ENCODE measurements around the gene HDLBP. TPM values are rescaled to one million over a fixed set of nuclear protein-coding genes. Genes with fewer than 3 reads are reported as not detected.
A peak's percentile ranks its signal among the peaks of the same experiment; 100 is the strongest.
"Not testable (repeated sequence)": the region's sequence is repeated elsewhere in the genome, so short reads cannot be mapped to it uniquely, and the experiment has no call there.

Gene HDLBP
- total RNA-seq, 2 experiments from 2014 or later, result 259 to 266 TPM

DNA sequence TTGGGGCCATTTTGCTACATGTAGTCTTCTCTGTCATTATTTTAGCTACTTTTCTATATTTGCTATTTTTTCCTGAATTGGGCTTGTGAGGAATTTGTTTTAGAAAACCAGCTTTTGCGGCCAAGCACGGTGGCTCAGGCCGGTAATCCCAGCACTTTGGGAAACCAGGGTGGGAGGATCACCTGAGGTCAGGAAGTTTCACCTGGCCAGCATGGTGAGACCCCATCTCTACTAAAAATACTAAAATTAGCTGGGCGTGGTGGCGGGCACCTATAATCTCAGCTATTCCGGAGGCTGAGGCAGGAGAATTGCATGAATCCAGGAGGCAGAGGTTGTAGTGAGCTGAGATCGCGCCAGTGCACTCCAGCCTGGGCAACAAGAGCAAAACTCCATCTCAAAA, 4.9 kb upstream of the HDLBP start:
- TF ChIP-seq, protein P1, sequence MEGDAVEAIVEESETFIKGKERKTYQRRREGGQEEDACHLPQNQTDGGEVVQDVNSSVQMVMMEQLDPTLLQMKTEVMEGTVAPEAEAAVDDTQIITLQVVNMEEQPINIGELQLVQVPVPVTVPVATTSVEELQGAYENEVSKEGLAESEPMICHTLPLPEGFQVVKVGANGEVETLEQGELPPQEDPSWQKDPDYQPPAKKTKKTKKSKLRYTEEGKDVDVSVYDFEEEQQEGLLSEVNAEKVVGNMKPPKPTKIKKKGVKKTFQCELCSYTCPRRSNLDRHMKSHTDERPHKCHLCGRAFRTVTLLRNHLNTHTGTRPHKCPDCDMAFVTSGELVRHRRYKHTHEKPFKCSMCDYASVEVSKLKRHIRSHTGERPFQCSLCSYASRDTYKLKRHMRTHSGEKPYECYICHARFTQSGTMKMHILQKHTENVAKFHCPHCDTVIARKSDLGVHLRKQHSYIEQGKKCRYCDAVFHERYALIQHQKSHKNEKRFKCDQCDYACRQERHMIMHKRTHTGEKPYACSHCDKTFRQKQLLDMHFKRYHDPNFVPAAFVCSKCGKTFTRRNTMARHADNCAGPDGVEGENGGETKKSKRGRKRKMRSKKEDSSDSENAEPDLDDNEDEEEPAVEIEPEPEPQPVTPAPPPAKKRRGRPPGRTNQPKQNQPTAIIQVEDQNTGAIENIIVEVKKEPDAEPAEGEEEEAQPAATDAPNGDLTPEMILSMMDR (IDR thresholded peaks at IDR 0.05), result no peak

DNA sequence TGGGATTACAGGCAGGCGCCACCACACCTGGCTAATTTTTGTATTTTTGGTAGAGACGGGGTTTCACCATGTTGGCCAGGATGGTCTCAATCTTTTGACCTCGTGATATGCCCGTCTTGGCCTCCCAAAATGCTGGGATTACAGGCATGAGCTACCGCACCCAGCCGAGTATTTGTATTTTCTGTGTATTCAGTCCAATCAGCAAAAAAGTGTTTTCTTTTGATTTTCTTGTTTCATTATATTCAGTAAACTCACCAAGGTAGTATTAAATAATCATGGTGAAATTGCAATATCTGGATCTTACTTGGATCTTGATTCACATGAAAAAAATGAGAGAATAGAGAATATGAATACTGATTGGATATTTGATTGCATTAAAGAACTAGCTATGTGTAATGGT, 3.4 kb upstream of the HDLBP start:
- H3K9me3 Mint-ChIP-seq; H3K27me3 Mint-ChIP-seq; CTCF ChIA-PET; DNase-seq; ATAC-seq; intact Hi-C loops (cut with micrococcal nuclease): not testable (repeated sequence)
- Mint-ChIP-seq H3K4me3 (peak overlapping the region; percentile 99), H3K27ac (peak overlapping the region; percentile 16), H3K4me1 (ENCODE audit: low read depth) (peaks cover 58% of the 10 kb centered on the region), H3K36me3 (ENCODE audit: low read depth) (peaks cover 44% of the 10 kb centered on the region)
- POLR2A ChIA-PET, result interaction anchor here (1.0 to 1.5 kb wide), 3 partner anchors 9 to 25 kb away, joined by 3 to 6 read pairs (median 5); no protein-coding TSS in a partner anchor

More for the DNA sequence above, 4.9 kb upstream of the HDLBP start:
- no peaks in the 10 kb centered on the region for H3K27me3 Mint-ChIP-seq
- DNase-seq (no peak), ATAC-seq (no peak)
- H3K4me3 Mint-ChIP-seq, result peak overlapping the region; percentile 31
- H3K9me3 Mint-ChIP-seq, result no peaks in the 10 kb centered on the region
- peaks cover 65% of the 10 kb centered on the region for H3K4me1 Mint-ChIP-seq (ENCODE audit: low read depth)
- ChIA-PET POLR2A (no interaction called here), CTCF (no interaction called here)
- H3K27ac Mint-ChIP-seq, result peak overlapping the region; percentile 62
- intact Hi-C loops (cut with micrococcal nuclease), result no loop called here
- H3K36me3 Mint-ChIP-seq (ENCODE audit: low read depth), result peaks cover 52% of the 10 kb centered on the region

DNA sequence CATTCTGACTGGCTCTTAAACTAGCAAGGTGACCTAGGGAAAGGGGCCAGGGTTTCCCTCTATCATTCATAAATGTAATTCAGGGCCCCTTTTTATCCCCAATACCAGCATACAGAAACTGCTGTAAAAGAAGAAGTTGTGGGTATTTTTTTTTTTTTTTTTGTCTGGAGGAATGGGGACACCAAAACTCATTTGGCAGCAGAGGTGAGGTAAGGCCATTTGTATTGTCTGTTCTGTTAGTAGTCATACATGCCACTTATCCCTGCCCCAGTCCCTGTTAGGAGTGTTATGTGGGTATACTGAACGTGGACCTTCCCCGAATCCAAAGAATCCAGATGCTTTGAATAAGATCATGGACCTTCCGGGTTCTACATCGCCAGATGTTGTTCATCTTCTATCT, 1.9 kb upstream of the HDLBP start:
- Mint-ChIP-seq H3K27ac (peak overlapping the region; percentile 100), H3K9me3 (no peaks in the 10 kb centered on the region), H3K36me3 (ENCODE audit: low read depth) (peaks cover 45% of the 10 kb centered on the region), H3K4me1 (ENCODE audit: low read depth) (peaks cover 63% of the 10 kb centered on the region), H3K4me3 (peak overlapping the region; percentile 99), H3K27me3 (no peaks in the 10 kb centered on the region)
- ChIA-PET CTCF (no interaction called here), POLR2A (interaction anchor here (0.7 to 2.4 kb wide), 3 partner anchors 14 to 384 kb away, joined by 3 to 8 read pairs (median 7); no protein-coding TSS in a partner anchor)
- ATAC-seq (no peak), DNase-seq (no peak)
- TF ChIP-seq, protein P1 (IDR thresholded peaks at IDR 0.05), result no peak
- intact Hi-C loops (cut with micrococcal nuclease), result no loop called here

DNA sequence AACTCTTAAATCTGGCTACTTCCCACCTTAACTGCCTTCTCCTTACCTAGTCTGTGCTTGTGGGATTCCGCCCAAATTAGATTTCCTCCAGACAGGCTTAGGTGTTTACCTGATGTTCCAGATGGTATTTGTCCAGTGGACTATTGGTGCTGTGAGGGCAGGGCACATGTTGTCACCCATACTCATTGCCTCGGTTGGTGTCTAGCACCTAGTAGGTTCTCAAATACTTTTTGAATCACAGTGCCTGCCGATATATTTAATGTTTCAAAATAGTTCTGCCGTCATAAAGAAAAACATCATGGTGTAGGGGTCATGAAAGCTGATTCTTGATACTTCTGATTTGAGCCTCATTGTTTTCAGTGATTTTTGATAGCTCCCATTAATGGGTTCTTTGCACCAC, 1.4 kb upstream of the HDLBP start:
- CTCF ChIA-PET, result no interaction called here

DNA sequence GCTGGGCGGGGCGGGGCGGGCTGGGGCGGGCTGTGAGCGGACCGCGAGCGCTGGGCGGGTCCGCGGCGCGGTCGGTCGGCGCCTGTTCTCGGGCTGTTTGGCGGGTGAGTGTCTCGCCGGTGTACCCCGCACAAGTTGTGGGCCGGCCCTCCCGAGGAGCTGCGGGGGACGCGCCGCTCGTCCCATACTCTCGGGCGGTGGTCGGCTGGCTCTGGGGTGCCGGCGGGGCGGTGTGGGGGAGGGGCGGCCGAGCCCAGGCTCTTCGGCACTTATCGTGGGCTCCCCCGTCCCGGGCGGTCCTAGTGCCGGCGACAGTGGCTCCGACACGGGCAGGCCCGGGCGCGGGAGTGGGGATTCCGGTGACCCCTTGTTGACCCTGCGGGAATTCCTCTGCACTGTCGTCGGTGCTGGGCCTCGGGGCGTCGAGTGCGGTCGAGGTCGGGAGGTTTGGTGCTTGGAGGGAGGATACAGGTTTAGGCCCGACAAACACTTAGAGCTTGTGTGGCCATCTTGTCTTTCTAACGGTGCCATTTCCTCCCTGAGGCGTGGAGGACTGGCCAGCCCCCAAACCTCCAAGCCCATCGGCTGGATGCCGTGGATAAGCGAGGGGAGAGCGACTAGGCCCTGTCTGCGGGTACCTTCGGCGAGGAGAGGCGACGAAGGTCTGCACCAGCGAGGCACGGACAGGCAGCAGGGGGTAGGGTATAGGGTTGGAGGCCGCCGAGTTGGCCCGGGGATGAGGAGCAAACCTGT, 583 bp upstream of the HDLBP start, which contains the start of gene SEPTIN2:
TSS of gene SEPTIN2 (plus strand) at position 47 of the 753 bp plus-strand sequence. CDS start 8,308 bp downstream, outside the sequence.
- CTCF ChIA-PET, result no interaction called here
- DNase-seq (peak; percentile 82), ATAC-seq (peak; percentile 48)
- peaks cover 40% of the 10 kb centered on the region for H3K36me3 Mint-ChIP-seq (ENCODE audit: low read depth)
- no peaks in the 10 kb centered on the region for H3K9me3 Mint-ChIP-seq
- H3K4me3 Mint-ChIP-seq, result peak within 1 kb of the TSS; percentile 99
- H3K27me3 Mint-ChIP-seq, result no peaks in the 10 kb centered on the region
- TF ChIP-seq, protein P1 (IDR thresholded peaks at IDR 0.05), result no peak
- H3K4me1 Mint-ChIP-seq (ENCODE audit: low read depth), result peaks cover 65% of the 10 kb centered on the region
- POLR2A ChIA-PET, result interaction anchor here (0.6 to 2.4 kb wide), 17 partner anchors 8 to 385 kb away, joined by 3 to 11 read pairs (median 4); partner anchors contain the start of genes DTYMK and ING5
- H3K27ac Mint-ChIP-seq, result peak within 1 kb of the TSS; percentile 100
- intact Hi-C loops (cut with micrococcal nuclease), result no loop called here

More for the DNA sequence above, 1.4 kb upstream of the HDLBP start:
- peak overlapping the region; percentile 99 for H3K4me3 Mint-ChIP-seq
- intact Hi-C loops (cut with micrococcal nuclease), result no loop called here
- H3K4me1 Mint-ChIP-seq (ENCODE audit: low read depth), result peaks cover 65% of the 10 kb centered on the region
- H3K27me3 Mint-ChIP-seq, result no peaks in the 10 kb centered on the region
- H3K36me3 Mint-ChIP-seq (ENCODE audit: low read depth), result peaks cover 44% of the 10 kb centered on the region
- no peak for ATAC-seq
- peak overlapping the region; percentile 100 for H3K27ac Mint-ChIP-seq
- POLR2A ChIA-PET, result interaction anchor here (0.6 to 2.4 kb wide), 8 partner anchors 14 to 384 kb away, joined by 3 to 8 read pairs (median 4); no protein-coding TSS in a partner anchor
- no peaks in the 10 kb centered on the region for H3K9me3 Mint-ChIP-seq
- TF ChIP-seq, protein P1 (IDR thresholded peaks at IDR 0.05), result no peak
- DNase-seq, result no peak

All from activated CD8-positive, alpha-beta T cell treated with anti-CD3 and anti-CD28 coated beads for 36 hours (primary cell).